IMR-90 (cell line): ENCODE results near the gene SPATA13. TPM values are rescaled to one million over a fixed set of nuclear protein-coding genes. Genes with fewer than 3 reads are reported as not detected.

Source experiments
- CHD1 ChIP-seq: IDR thresholded peaks from 2 replicates; pipeline ENCODE4 v1.6.1; 2012; ENCODE audit warnings: low read depth, low read length, improper control_type of control experiment
- MAFK ChIP-seq: IDR thresholded peaks from 2 replicates; pipeline ENCODE4 v1.6.1; 2012; ENCODE audit warnings: low read depth, low read length, improper control_type of control experiment
- POLR2A ChIP-seq: IDR thresholded peaks from 2 replicates; pipeline ENCODE4 v1.6.1; 2012; ENCODE audit warnings: mild to moderate bottlenecking, low read depth, low read length
- RCOR1 ChIP-seq: IDR thresholded peaks from 2 replicates; pipeline ENCODE4 v1.6.1; 2012; ENCODE audit warnings: mild to moderate bottlenecking, low read length, improper control_type of control experiment; ENCODE audit not compliant: insufficient replicate concordance
- RFX5 ChIP-seq: IDR thresholded peaks from 2 replicates; pipeline ENCODE4 v1.8.0; 2012; ENCODE audit warnings: low read depth, mild to moderate bottlenecking, low read length, moderate library complexity
- USF2 ChIP-seq: fragments of 150-350 bp; IDR thresholded peaks from 2 replicates; pipeline ENCODE4 v1.6.1; 2017; ENCODE audit warnings: mild to moderate bottlenecking, antibody characterized with exemption, low read length, low read depth
- polyA plus RNA-seq, 3 experiments: library from polyadenylated mRNA; depleted of rRNA; stranded (reverse); fragments of >200 nt; gene quantifications; 2 replicates each; pipeline ENCODE4 v1.2.3, GENCODE V29; 2012; ENCODE audit warnings: low replicate concordance in 1 of 3
- total RNA-seq: library from RNA; depleted of rRNA; stranded (reverse); fragments of >200 nt; gene quantifications from 2 replicates; pipeline ENCODE4 v1.2.3, GENCODE V29; 2012

SPATA13 gene
- total and polyA plus RNA-seq, 2 of the 4 experiments (the other 2 are of a cell fraction): 10.5 to 12.5 TPM

DNA sequence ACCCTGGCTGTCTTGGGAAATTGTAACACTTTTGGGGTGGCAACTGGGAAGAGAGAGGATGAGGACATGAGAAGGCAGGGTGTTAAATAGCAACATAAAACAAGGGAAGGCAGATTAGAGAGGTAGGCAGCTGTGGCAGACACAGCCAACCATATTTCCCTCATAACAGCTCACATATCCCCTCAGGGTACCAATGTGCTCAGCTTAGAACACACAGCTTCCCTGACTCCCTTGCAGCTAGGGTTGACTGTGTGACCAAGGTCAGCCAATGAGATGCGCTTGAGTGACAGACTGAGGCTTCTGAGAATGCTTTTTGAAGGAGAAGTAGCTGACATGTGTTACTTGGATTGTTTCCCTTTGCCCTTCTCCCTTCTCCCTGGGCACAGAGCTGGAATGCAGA, 28.8 kb upstream of the SPATA13 start (continued):
- TF ChIP-seq USF2 (no peak; the same call in 1 of the 2 replicates), RFX5 (no peak), MAFK (no peak), RCOR1 (no peak), POLR2A (no peak), CHD1 (no peak)
